MM.1S (cell line): ENCODE data around the gene ANKRD9.

Experiments
- DNase-seq: peaks from one replicate; pipeline ENCODE4 v3.0.0-alpha.2; 2015
- H2AFZ ChIP-seq: fragments of 300-600 bp; sonication (generic); 2 replicates; pipeline ENCODE4 v1.6.0; 2016; ENCODE audit warnings: antibody characterized with exemption, low read length
- H3F3A ChIP-seq: fragments of 300-600 bp; sonication (generic); 2 replicates; pipeline ENCODE4 v1.6.1; 2016; ENCODE audit warnings: mild to moderate bottlenecking, antibody characterized with exemption, low read length, moderate library complexity, mixed read lengths; ENCODE audit not compliant: insufficient read depth
- H3K27ac ChIP-seq: fragments of 300-600 bp; sonication (generic); 2 replicates; pipeline ENCODE4 v1.5.1; 2016; ENCODE audit warnings: mild to moderate bottlenecking, low read length
- H3K27me3 ChIP-seq: fragments of 300-600 bp; sonication (generic); replicated peaks from 2 replicates; pipeline ENCODE4 v1.6.0; 2016; ENCODE audit warnings: low read length; ENCODE audit not compliant: insufficient read depth
- H3K36me3 ChIP-seq: fragments of 300-600 bp; sonication (generic); replicated peaks from 2 replicates; pipeline ENCODE4 v1.6.1; 2016; ENCODE audit warnings: mild to moderate bottlenecking, low read length, mixed read lengths; ENCODE audit not compliant: insufficient read depth
- H3K4me1 ChIP-seq: fragments of 300-600 bp; sonication (generic); 2 replicates; pipeline ENCODE4 v1.6.1; 2016; ENCODE audit warnings: low read length, mixed read lengths
- H3K4me2 ChIP-seq: fragments of 300-600 bp; sonication (generic); 2 replicates; pipeline ENCODE4 v1.6.0; 2016; ENCODE audit warnings: low read depth, low read length
- H3K4me3 ChIP-seq: fragments of 300-600 bp; sonication (generic); 2 replicates; pipeline ENCODE4 v1.5.1; 2016; ENCODE audit warnings: low read length, mixed read lengths
- H3K79me2 ChIP-seq: fragments of 300-600 bp; sonication (generic); 2 replicates; pipeline ENCODE4 v1.6.1; 2016; ENCODE audit warnings: mixed run types, low read length, mixed read lengths
- H3K9ac ChIP-seq: fragments of 300-600 bp; sonication (generic); 2 replicates; pipeline ENCODE4 v1.6.1; 2016; ENCODE audit warnings: low read length, mixed read lengths
- H3K9me2 ChIP-seq: fragments of 300-600 bp; sonication (generic); replicated peaks from 2 replicates; pipeline ENCODE4 v1.6.1; 2016; ENCODE audit warnings: mild to moderate bottlenecking, low read length, mixed read lengths; ENCODE audit not compliant: insufficient read depth
- H3K9me3 ChIP-seq: fragments of 300-600 bp; sonication (generic); replicated peaks from 2 replicates; pipeline ENCODE4 v1.6.1; 2016; ENCODE audit warnings: mild to moderate bottlenecking, low read length, mixed read lengths; ENCODE audit not compliant: insufficient read depth
- H4K20me1 ChIP-seq: fragments of 300-600 bp; sonication (generic); 2 replicates; pipeline ENCODE4 v1.6.1; 2016; ENCODE audit warnings: mild to moderate bottlenecking, low read length, moderate library complexity, mixed read lengths; ENCODE audit not compliant: insufficient read depth
- EZH2 ChIP-seq: fragments of 300-600 bp; sonication (generic); optimal IDR thresholded peaks from 2 replicates; pipeline ENCODE3; 2017; ENCODE audit warnings: low read depth, mild to moderate bottlenecking, antibody characterized with exemption, low read length, mixed read lengths
- EZH2phosphoT487 ChIP-seq: fragments of 300-600 bp; sonication (generic); IDR thresholded peaks from 2 replicates; pipeline ENCODE4 v1.6.1; 2018; ENCODE audit warnings: antibody characterized with exemption, low read length
- TF ChIP-seq, protein P1 (sequence below): fragments of 300-600 bp; sonication (generic); IDR thresholded peaks from 2 replicates; pipeline ENCODE4 v1.5.1; 2016; ENCODE audit warnings: antibody characterized with exemption, low read length, mixed read lengths

ANKRD9 gene

GRCh38 chr14:102454711-102455110 is 54.9 kb downstream of the ANKRD9 start:
- Histone ChIP-seq H3F3A (no peaks in the 10 kb centered on the region), H2AFZ (no peak overlapping the region), H3K27ac (no peak overlapping the region), H3K4me1 (no peaks in the 10 kb centered on the region), H3K9me3 (no peaks in the 10 kb centered on the region), H3K9me2 (no peaks in the 10 kb centered on the region), H3K4me2 (no peak overlapping the region), H3K36me3 (no peaks in the 10 kb centered on the region), H3K27me3 (no peaks in the 10 kb centered on the region), H3K4me3 (no peak overlapping the region), H4K20me1 (no peaks in the 10 kb centered on the region), H3K9ac (no peak overlapping the region), H3K79me2 (no peaks in the 10 kb centered on the region)
- DNase-seq: no peak
- no peak for TF ChIP-seq EZH2phosphoT487
- TF ChIP-seq, protein P1, sequence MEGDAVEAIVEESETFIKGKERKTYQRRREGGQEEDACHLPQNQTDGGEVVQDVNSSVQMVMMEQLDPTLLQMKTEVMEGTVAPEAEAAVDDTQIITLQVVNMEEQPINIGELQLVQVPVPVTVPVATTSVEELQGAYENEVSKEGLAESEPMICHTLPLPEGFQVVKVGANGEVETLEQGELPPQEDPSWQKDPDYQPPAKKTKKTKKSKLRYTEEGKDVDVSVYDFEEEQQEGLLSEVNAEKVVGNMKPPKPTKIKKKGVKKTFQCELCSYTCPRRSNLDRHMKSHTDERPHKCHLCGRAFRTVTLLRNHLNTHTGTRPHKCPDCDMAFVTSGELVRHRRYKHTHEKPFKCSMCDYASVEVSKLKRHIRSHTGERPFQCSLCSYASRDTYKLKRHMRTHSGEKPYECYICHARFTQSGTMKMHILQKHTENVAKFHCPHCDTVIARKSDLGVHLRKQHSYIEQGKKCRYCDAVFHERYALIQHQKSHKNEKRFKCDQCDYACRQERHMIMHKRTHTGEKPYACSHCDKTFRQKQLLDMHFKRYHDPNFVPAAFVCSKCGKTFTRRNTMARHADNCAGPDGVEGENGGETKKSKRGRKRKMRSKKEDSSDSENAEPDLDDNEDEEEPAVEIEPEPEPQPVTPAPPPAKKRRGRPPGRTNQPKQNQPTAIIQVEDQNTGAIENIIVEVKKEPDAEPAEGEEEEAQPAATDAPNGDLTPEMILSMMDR: no peak
- no peak for TF ChIP-seq EZH2

DNA sequence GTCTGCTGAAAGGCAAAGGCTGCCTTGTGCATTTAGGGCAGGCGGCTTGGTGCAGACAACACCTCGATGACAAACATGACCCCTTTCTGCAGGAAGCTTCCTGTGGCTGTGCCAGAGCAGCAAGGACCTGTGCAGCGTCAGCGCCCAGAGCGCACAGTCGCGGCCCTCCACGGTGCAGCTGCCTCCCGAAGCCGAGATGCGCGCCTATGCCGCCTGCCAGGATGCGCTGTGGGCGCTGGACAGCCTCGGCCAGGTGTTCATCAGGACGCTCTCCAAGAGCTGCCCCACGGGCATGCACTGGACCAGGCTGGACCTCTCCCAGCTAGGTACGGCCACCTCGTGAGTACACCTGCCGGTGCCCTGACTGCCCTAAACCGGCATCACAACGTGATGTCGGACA is 57.3 kb downstream of the ANKRD9 start:
- TF ChIP-seq EZH2: no peak
- no peak for TF ChIP-seq EZH2phosphoT487
- TF ChIP-seq, protein P1: no peak
- no peaks in the 10 kb centered on the region for H4K20me1 ChIP-seq
- no peak overlapping the region for H3K4me3 ChIP-seq
- no peak overlapping the region for H3K27ac ChIP-seq
- no peak overlapping the region for H2AFZ ChIP-seq
- H3K9ac ChIP-seq: no peak overlapping the region
- no peaks in the 10 kb centered on the region for H3K36me3 ChIP-seq
- H3K79me2 ChIP-seq: no peaks in the 10 kb centered on the region
- H3F3A ChIP-seq: no peaks in the 10 kb centered on the region
- no peaks in the 10 kb centered on the region for H3K4me1 ChIP-seq
- no peak overlapping the region for H3K4me2 ChIP-seq
- DNase-seq: no peak
- H3K9me2 ChIP-seq: no peaks in the 10 kb centered on the region
- H3K27me3 ChIP-seq: no peaks in the 10 kb centered on the region
- H3K9me3 ChIP-seq: no peaks in the 10 kb centered on the region
